Liver (tissue), 9 donors: ENCODE data around the gene QRICH1. TPM values are rescaled to one million over a fixed set of nuclear protein-coding genes. Genes with fewer than 3 reads are reported as not detected.
A peak's percentile ranks its signal among the peaks of the same experiment; 100 is the strongest.

Source experiments
- DNase-seq: peaks from one replicate; pipeline ENCODE4 v3.0.0-alpha.2; 2017; ENCODE audit warnings: low spot score
- H3K27ac ChIP-seq, 2 donors: one replicate each; pipeline ENCODE4 v1.7.0; 2013; ENCODE audit warnings: inconsistent platforms in 2 of 2, low read length in 2 of 2, control low read depth in 1 of 2, low read depth in 1 of 2, mild to moderate bottlenecking in 1 of 2
- H3K27me3 ChIP-seq, 4 donors: one replicate each; pipeline versions ENCODE4 v1.6.1 to v1.7.0; 2013; ENCODE audit warnings: low read length in 3 of 4, inconsistent platforms in 1 of 4, mild to moderate bottlenecking in 1 of 4, moderate library complexity in 1 of 4; ENCODE audit not compliant: control insufficient read depth in 4 of 4, insufficient read depth in 4 of 4
- H3K36me3 ChIP-seq, 4 donors: one replicate each; pipeline versions ENCODE4 v1.6.1 to v1.7.0; 2013; ENCODE audit warnings: low read length in 3 of 4, mild to moderate bottlenecking in 3 of 4, low read depth in 1 of 4, moderate library complexity in 1 of 4; ENCODE audit not compliant: control insufficient read depth in 4 of 4, insufficient read depth in 3 of 4
- H3K4me1 ChIP-seq, 4 donors: one replicate each; pipeline versions ENCODE4 v1.6.1 to v1.7.0; 2013; ENCODE audit warnings: low read length in 3 of 4, mild to moderate bottlenecking in 3 of 4, moderate library complexity in 1 of 4; ENCODE audit not compliant: control insufficient read depth in 4 of 4, insufficient read depth in 4 of 4
- H3K4me3 ChIP-seq, 3 donors: one replicate each; pipeline versions ENCODE4 v1.6.1 to v1.7.0; 2013; ENCODE audit warnings: low read length in 3 of 3, control low read depth in 1 of 3, low read depth in 1 of 3, mild to moderate bottlenecking in 1 of 3
- H3K9ac ChIP-seq, 2 donors: one replicate each; pipeline ENCODE4 v1.7.0; 2013; ENCODE audit warnings: low read length in 2 of 2, mild to moderate bottlenecking in 2 of 2, moderate library complexity in 2 of 2, control low read depth in 1 of 2, low read depth in 1 of 2
- H3K9me3 ChIP-seq, 4 donors: one replicate each; pipeline versions ENCODE4 v1.6.1 to v1.7.0; 2013; ENCODE audit warnings: low read length in 3 of 4; ENCODE audit not compliant: control insufficient read depth in 4 of 4
- EGR1 ChIP-seq, 2 donors: IDR thresholded peaks; 2 replicates each; pipeline ENCODE4 v1.6.1; 2016 to 2018; ENCODE audit warnings: antibody characterized with exemption in 2 of 2, low read depth in 2 of 2
- FOXA1 ChIP-seq: IDR thresholded peaks from 2 replicates; pipeline ENCODE4 v1.6.1; 2016; ENCODE audit warnings: antibody characterized with exemption
- GABPA ChIP-seq, 2 donors: IDR thresholded peaks in 1 of 2; conservative IDR thresholded peaks in 1 of 2; 2 replicates each; pipeline ENCODE4 v1.6.1; 2016; ENCODE audit warnings: antibody characterized with exemption in 2 of 2, mild to moderate bottlenecking in 1 of 2, moderate library complexity in 1 of 2
- HNF4A ChIP-seq, 2 donors: conservative IDR thresholded peaks; 2 replicates each; pipeline ENCODE4 v1.6.1; 2016; ENCODE audit warnings: antibody characterized with exemption in 2 of 2, mild to moderate bottlenecking in 2 of 2
- HNF4G ChIP-seq: IDR thresholded peaks from 2 replicates; pipeline ENCODE4 v1.6.1; 2016; ENCODE audit warnings: antibody characterized with exemption
- JUND ChIP-seq, 2 donors: IDR thresholded peaks; 2 replicates each; pipeline ENCODE4 v1.6.1; 2016; ENCODE audit warnings: antibody characterized with exemption in 2 of 2
- NR2F2 ChIP-seq: IDR thresholded peaks from 2 replicates; pipeline ENCODE4 v1.6.1; 2016; ENCODE audit warnings: antibody characterized with exemption
- RAD21 ChIP-seq, 2 donors: IDR thresholded peaks; 2 replicates each; pipeline ENCODE4 v1.6.1; 2016; ENCODE audit warnings: antibody characterized with exemption in 2 of 2, mild to moderate bottlenecking in 2 of 2
- RXRA ChIP-seq, 2 donors: IDR thresholded peaks; 2 replicates each; pipeline ENCODE4 v1.6.1; 2017 to 2018; ENCODE audit warnings: antibody characterized with exemption in 2 of 2, mild to moderate bottlenecking in 1 of 2
- SP1 ChIP-seq: IDR thresholded peaks from 2 replicates; pipeline ENCODE4 v1.6.1; 2018; ENCODE audit warnings: antibody characterized with exemption, mild to moderate bottlenecking
- TAF1 ChIP-seq: conservative IDR thresholded peaks from 2 replicates; pipeline ENCODE4 v1.6.1; 2016; ENCODE audit warnings: antibody characterized with exemption, mild to moderate bottlenecking
- YY1 ChIP-seq: IDR thresholded peaks from 2 replicates; pipeline ENCODE4 v1.6.1; 2016; ENCODE audit warnings: antibody characterized with exemption, mild to moderate bottlenecking
- WGBS: extraction: QIAGEN DNeasy Blood & Tissue Kit; methylation state at CpG from one replicate; pipeline ENCODE4 v1.1.7; 2013; 5-methylcytosine and 5-hydroxymethylcytosine counted together
- polyA plus RNA-seq, 2 donors: library from polyadenylated mRNA; stranded (reverse) in 1 of 2; unstranded in 1 of 2; fragments of 200-250 nt in 1 of 2; fragments of >200 nt in 1 of 2; fragmentation: Nextera tagmentation in 1 of 2; extraction: Ambion mirVana in 1 of 2; gene quantifications; one replicate each; pipeline versions ENCODE4 v1.2.1 to v1.2.3, GENCODE V29; 2013 to 2015
- total RNA-seq, 2 donors: library from RNA; depleted of rRNA; stranded (reverse); fragments of >200 nt; gene quantifications; one replicate each; pipeline ENCODE4 v1.2.3, GENCODE V29; 2014
- TF ChIP-seq, protein P1 (sequence below): IDR thresholded peaks from 2 replicates; pipeline ENCODE4 v1.6.1; 2016; ENCODE audit warnings: antibody characterized with exemption
- TF ChIP-seq, protein P2 (sequence below): IDR thresholded peaks from 2 replicates; pipeline ENCODE4 v1.6.1; 2016; ENCODE audit warnings: antibody characterized with exemption
- TF ChIP-seq, protein P3 (sequence below): IDR thresholded peaks from 2 replicates; pipeline ENCODE4 v1.6.1; 2016; ENCODE audit warnings: antibody characterized with exemption
- TF ChIP-seq, protein P4 (sequence below): IDR thresholded peaks from 2 replicates; pipeline ENCODE4 v1.6.1; 2016; ENCODE audit warnings: antibody characterized with exemption, mild to moderate bottlenecking
- donor health status: healthy.
- donor health status: healthy.
- donor health status: healthy.
- donor health status: healthy.
- donor health status: healthy.

The QRICH1 gene
- total and polyA plus RNA-seq, 4 donors = 17.3 to 35.1 (median 25.7) TPM

DNA sequence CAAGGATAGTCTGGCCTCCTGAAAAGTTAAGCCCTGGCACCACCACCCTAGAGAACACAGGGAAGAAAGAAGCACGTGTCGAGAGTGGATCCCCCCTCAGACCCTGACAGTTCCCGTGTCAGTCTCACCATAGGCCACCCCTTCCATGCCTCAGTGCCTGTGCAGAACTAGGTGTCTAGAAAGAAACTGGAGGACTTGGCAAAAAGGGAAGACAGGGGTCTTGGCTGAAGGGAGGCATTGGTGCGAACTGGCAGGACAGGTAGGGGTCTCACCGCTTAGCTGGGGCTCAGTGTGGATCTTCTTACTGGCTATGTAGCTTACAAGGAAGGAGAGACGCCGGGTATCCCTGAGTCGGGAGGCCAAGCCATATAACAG is 10.2 kb upstream of the QRICH1 start:
- TF ChIP-seq, protein P1, sequence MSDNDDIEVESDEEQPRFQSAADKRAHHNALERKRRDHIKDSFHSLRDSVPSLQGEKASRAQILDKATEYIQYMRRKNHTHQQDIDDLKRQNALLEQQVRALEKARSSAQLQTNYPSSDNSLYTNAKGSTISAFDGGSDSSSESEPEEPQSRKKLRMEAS = no peak
- TF ChIP-seq, protein P2, sequence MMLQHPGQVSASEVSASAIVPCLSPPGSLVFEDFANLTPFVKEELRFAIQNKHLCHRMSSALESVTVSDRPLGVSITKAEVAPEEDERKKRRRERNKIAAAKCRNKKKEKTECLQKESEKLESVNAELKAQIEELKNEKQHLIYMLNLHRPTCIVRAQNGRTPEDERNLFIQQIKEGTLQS = no peak
- TF ChIP-seq HNF4A (conservative IDR thresholded peaks at IDR 0.05) = no peak
- no peak for TF ChIP-seq RXRA (IDR thresholded peaks at IDR 0.05)
- no peak for TF ChIP-seq JUND (IDR thresholded peaks at IDR 0.05)
- no peak for TF ChIP-seq YY1
- TF ChIP-seq TAF1 = no peak
- no peak for TF ChIP-seq RAD21 (IDR thresholded peaks at IDR 0.05)
- TF ChIP-seq SP1 = no peak
- no peak for TF ChIP-seq EGR1 (IDR thresholded peaks at IDR 0.05; ENCODE audit: low read depth in 2 of 2)
- no peak for TF ChIP-seq FOXA1
- TF ChIP-seq, protein P3, sequence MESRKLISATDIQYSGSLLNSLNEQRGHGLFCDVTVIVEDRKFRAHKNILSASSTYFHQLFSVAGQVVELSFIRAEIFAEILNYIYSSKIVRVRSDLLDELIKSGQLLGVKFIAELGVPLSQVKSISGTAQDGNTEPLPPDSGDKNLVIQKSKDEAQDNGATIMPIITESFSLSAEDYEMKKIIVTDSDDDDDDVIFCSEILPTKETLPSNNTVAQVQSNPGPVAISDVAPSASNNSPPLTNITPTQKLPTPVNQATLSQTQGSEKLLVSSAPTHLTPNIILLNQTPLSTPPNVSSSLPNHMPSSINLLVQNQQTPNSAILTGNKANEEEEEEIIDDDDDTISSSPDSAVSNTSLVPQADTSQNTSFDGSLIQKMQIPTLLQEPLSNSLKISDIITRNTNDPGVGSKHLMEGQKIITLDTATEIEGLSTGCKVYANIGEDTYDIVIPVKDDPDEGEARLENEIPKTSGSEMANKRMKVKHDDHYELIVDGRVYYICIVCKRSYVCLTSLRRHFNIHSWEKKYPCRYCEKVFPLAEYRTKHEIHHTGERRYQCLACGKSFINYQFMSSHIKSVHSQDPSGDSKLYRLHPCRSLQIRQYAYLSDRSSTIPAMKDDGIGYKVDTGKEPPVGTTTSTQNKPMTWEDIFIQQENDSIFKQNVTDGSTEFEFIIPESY = no peak
- no peaks in the 10 kb centered on the region for H3K27me3 ChIP-seq
- H3K9ac ChIP-seq = peak overlapping the region; percentile 33 to 73
- peaks cover 0 to 24% (median 17%) of the 10 kb centered on the region in 4 donors for H3K4me1 ChIP-seq
- DNase-seq = no peak
- peaks cover 11 to 48% (median 28%) of the 10 kb centered on the region in 4 donors for H3K36me3 ChIP-seq
- peak overlapping the region; percentile 51 to 70 for H3K27ac ChIP-seq
- no peaks in the 10 kb centered on the region for H3K9me3 ChIP-seq
- peak overlapping the region; percentile 87 to 92 (median 87) for H3K4me3 ChIP-seq
- WGBS = 4% methylated on average over 8 of the region's 8 CpGs

DNA sequence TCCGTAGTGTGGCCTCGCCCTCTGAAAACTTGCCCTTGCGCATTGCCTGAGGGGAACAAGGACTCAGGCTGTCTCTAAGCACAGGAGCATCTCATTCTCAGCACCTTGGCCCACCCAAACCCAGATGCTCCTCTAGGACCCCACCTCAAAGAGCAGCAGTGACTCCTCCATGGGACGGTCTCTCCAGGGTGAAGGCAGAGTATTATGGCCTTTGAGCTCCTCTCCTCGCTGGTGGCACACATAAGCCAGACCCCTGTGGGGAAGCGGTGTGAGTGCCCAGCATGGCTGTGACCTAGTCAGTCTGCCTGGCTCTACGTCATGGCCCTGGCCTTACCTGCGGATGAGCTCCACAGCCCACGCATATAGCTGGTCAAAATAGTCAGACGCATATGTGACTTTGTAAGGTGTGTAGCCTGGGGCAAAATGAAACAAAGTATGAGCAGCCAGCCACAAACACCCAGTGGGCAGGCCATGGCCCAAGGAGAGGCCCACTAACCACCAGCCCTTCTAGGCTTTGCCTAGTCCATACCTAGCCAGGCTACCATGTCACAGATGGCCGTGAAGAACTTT is 6.3 kb upstream of the QRICH1 start:
- H3K36me3 ChIP-seq = peaks cover 14 to 53% (median 34%) of the 10 kb centered on the region in 4 donors
- DNase-seq = no peak
- no peak overlapping the region for H3K27ac ChIP-seq
- WGBS = 95% methylated on average over 11 of the region's 11 CpGs
- H3K4me3 ChIP-seq = no peak overlapping the region
- H3K9ac ChIP-seq = no peak overlapping the region
- TF ChIP-seq SP1 (no peak), GABPA (IDR thresholded peaks at IDR 0.05 in 1 of 2, conservative IDR thresholded peaks at IDR 0.05 in 1 of 2) (no peak), HNF4A (conservative IDR thresholded peaks at IDR 0.05) (no peak), HNF4G (no peak), RXRA (IDR thresholded peaks at IDR 0.05) (no peak), YY1 (no peak), NR2F2 (no peak), JUND (IDR thresholded peaks at IDR 0.05) (no peak), FOXA1 (no peak), EGR1 (IDR thresholded peaks at IDR 0.05; ENCODE audit: low read depth in 2 of 2) (no peak)
- TF ChIP-seq, protein P2 = no peak
- TF ChIP-seq, protein P4, sequence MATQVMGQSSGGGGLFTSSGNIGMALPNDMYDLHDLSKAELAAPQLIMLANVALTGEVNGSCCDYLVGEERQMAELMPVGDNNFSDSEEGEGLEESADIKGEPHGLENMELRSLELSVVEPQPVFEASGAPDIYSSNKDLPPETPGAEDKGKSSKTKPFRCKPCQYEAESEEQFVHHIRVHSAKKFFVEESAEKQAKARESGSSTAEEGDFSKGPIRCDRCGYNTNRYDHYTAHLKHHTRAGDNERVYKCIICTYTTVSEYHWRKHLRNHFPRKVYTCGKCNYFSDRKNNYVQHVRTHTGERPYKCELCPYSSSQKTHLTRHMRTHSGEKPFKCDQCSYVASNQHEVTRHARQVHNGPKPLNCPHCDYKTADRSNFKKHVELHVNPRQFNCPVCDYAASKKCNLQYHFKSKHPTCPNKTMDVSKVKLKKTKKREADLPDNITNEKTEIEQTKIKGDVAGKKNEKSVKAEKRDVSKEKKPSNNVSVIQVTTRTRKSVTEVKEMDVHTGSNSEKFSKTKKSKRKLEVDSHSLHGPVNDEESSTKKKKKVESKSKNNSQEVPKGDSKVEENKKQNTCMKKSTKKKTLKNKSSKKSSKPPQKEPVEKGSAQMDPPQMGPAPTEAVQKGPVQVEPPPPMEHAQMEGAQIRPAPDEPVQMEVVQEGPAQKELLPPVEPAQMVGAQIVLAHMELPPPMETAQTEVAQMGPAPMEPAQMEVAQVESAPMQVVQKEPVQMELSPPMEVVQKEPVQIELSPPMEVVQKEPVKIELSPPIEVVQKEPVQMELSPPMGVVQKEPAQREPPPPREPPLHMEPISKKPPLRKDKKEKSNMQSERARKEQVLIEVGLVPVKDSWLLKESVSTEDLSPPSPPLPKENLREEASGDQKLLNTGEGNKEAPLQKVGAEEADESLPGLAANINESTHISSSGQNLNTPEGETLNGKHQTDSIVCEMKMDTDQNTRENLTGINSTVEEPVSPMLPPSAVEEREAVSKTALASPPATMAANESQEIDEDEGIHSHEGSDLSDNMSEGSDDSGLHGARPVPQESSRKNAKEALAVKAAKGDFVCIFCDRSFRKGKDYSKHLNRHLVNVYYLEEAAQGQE = no peak
- TF ChIP-seq, protein P1 = no peak
- TF ChIP-seq, protein P3 = no peak
- H3K4me1 ChIP-seq = peaks cover 0 to 18% (median 14%) of the 10 kb centered on the region in 4 donors
- H3K9me3 ChIP-seq = no peaks in the 10 kb centered on the region
- no peaks in the 10 kb centered on the region for H3K27me3 ChIP-seq
